A549 (cell line): ENCODE measurements around the gene TEPSIN. TPM values are rescaled to one million over a fixed set of nuclear protein-coding genes. Genes with fewer than 3 reads are reported as not detected.

ENCODE experiments used
- ATAC-seq, 2 experiments: fragments of 200-7000 bp in 1 of 2; fragments of >200 bp in 1 of 2; cut with Nextera tagmentation in 1 of 2; cut with Tn5 transposase in 1 of 2; 3 replicates each; pipeline versions ENCODE4 v1.8.0 to v1.9.1; 2018 to 2020; ENCODE audit warnings: mild to moderate bottlenecking in 1 of 2, moderate library complexity in 1 of 2
- CTCF ChIA-PET: fragments of 300-600 bp; sonication (Branson Sonifier 250); formaldehyde crosslinking; extraction: SDS; loops from one replicate; lab custom pipeline; 2021; ENCODE audit warnings: antibody characterized with exemption, inconsistent platforms; lab: Yijun Ruan, JAX
- POLR2A ChIA-PET: fragments of 350-600 bp; formaldehyde crosslinking; extraction: SDS; loops from one replicate; lab custom pipeline; 2021; ENCODE audit warnings: antibody characterized with exemption, inconsistent platforms; lab: Yijun Ruan, JAX
- DNase-seq, 2 experiments: peaks; one replicate each; pipeline versions ENCODE4 v3.0.0 to v3.0.0-alpha.2; 2011 to 2016; ENCODE audit warnings: low read depth in 1 of 2, low spot score in 1 of 2
- FAIRE-seq: peaks from 2 replicates; lab custom pipeline; 2011; peaks lifted over from hg19 to GRCh38; lab: Jason Lieb, UNC
- H3K27ac ChIP-seq, 2 experiments: fragments of >200 bp; sonication (Bioruptor Twin); formaldehyde crosslinking; 3 replicates each; pipeline ENCODE4 v1.5.1; 2016 to 2017
- H3K4me1 ChIP-seq: fragments of >200 bp; sonication (Bioruptor Twin); formaldehyde crosslinking; 3 replicates; pipeline ENCODE4 v1.6.1; 2016
- H3K4me2 ChIP-seq: fragments of >200 bp; sonication (Bioruptor Twin); formaldehyde crosslinking; 3 replicates; pipeline ENCODE4 v1.6.1; 2016
- H3K4me3 ChIP-seq: fragments of >200 bp; sonication (Bioruptor Twin); formaldehyde crosslinking; 3 replicates; pipeline ENCODE4 v1.5.1; 2016
- H3K9me3 ChIP-seq: fragments of >200 bp; sonication (Bioruptor Twin); formaldehyde crosslinking; 3 replicates; pipeline ENCODE4 v1.6.1; 2016
- CBX2 ChIP-seq: fragments of 200-600 bp; sonication (generic); IDR thresholded peaks from 2 replicates; pipeline ENCODE4 v1.6.1; 2016; ENCODE audit warnings: low read depth, mild to moderate bottlenecking, borderline replicate concordance
- CHD2 ChIP-seq: fragments of 150-350 bp; IDR thresholded peaks from 2 replicates; pipeline ENCODE4 v1.6.1; 2014; ENCODE audit warnings: low read length; ENCODE audit not compliant: partially characterized antibody
- FOXS1 ChIP-seq: fragments of 250-450 bp; sonication (Bioruptor Pico); IDR thresholded peaks from 2 replicates; pipeline ENCODE4 v1.5.0; 2020; ENCODE audit warnings: mild to moderate bottlenecking, moderate library complexity
- HOXA7 ChIP-seq: fragments of 250-450 bp; sonication (Bioruptor Pico); IDR thresholded peaks from 2 replicates; pipeline ENCODE4 v1.5.0; 2020; ENCODE audit warnings: mild to moderate bottlenecking, moderate library complexity
- JUN ChIP-seq, 2 experiments: fragments of >200 bp; sonication (Bioruptor Twin); formaldehyde crosslinking; IDR thresholded peaks; 2 replicates in 1 of 2; 3 replicates in 1 of 2; pipeline ENCODE4 v1.6.1; 2016 to 2017
- JUNB ChIP-seq: fragments of >200 bp; sonication (Bioruptor Twin); formaldehyde crosslinking; IDR thresholded peaks from 2 replicates; pipeline ENCODE4 v1.6.1; 2016
- MYC ChIP-seq: IDR thresholded peaks from 2 replicates; pipeline ENCODE4 v1.6.1; 2012; ENCODE audit warnings: mild to moderate bottlenecking, inconsistent platforms, low read length, improper control_type of control experiment, borderline replicate concordance
- NFE2L2 ChIP-seq: fragments of 150-350 bp; conservative IDR thresholded peaks from 2 replicates; pipeline ENCODE4 v1.6.1; 2014; ENCODE audit warnings: low read length
- NR3C1 ChIP-seq: fragments of >200 bp; sonication (Bioruptor Twin); formaldehyde crosslinking; IDR thresholded peaks from 3 replicates; pipeline ENCODE4 v1.6.1; 2017
- PHF8 ChIP-seq: fragments of 200-600 bp; sonication (generic); IDR thresholded peaks from 2 replicates; pipeline ENCODE4 v1.6.1; 2016; ENCODE audit warnings: low read depth, mild to moderate bottlenecking, antibody characterized with exemption, moderate library complexity, borderline replicate concordance
- POLR2A ChIP-seq: IDR thresholded peaks from 2 replicates; pipeline ENCODE4 v1.6.1; 2012; ENCODE audit warnings: mild to moderate bottlenecking, low read length
- RCOR1 ChIP-seq: fragments of 150-350 bp; IDR thresholded peaks from 2 replicates; pipeline ENCODE4 v1.6.1; 2014; ENCODE audit warnings: antibody characterized with exemption, low read length, low read depth
- SMC3 ChIP-seq: fragments of >200 bp; sonication (Bioruptor Twin); formaldehyde crosslinking; IDR thresholded peaks from 3 replicates; pipeline ENCODE4 v1.6.1; 2018; ENCODE audit warnings: inconsistent platforms
- SREBF2 ChIP-seq: fragments of 450-650 bp; IDR thresholded peaks from 2 replicates; pipeline ENCODE4 v1.6.1; 2014; ENCODE audit warnings: mild to moderate bottlenecking, moderate library complexity
- TP53 ChIP-seq: fragments of 250-450 bp; sonication (Bioruptor Pico); IDR thresholded peaks from 2 replicates; pipeline ENCODE4 v1.5.0; 2021; ENCODE audit warnings: mild to moderate bottlenecking, moderate library complexity
- ZFP36 ChIP-seq: fragments of 450-650 bp; IDR thresholded peaks from 2 replicates; pipeline ENCODE4 v1.6.1; 2014; ENCODE audit warnings: borderline replicate concordance; ENCODE audit not compliant: partially characterized antibody
- WGBS: methylation state at CpG from one replicate; pipeline ENCODE4 v1.1.6; 2017; ENCODE audit errors: missing lambda C conversion rate; 5-methylcytosine and 5-hydroxymethylcytosine counted together
- polyA plus RNA-seq, 4 experiments: library from polyadenylated mRNA; depleted of rRNA in 3 of 4; stranded (reverse); fragments of >200 nt; fragmentation: RNase III in 1 of 4; extraction: RNeasy Plus Mini Kit Qiagen cat#74134 plus additional on column Dnase treatment in 1 of 4; gene quantifications; 2 replicates in 3 of 4; 3 replicates in 1 of 4; pipeline ENCODE4 v1.2.3, GENCODE V29; 2011 to 2017
- TF ChIP-seq, protein P1 (sequence below): fragments of 450-650 bp; IDR thresholded peaks from 2 replicates; pipeline ENCODE4 v1.6.1; 2014; ENCODE audit warnings: antibody characterized with exemption
- TF ChIP-seq, protein P2 (sequence below): fragments of 250-450 bp; sonication (Bioruptor Pico); IDR thresholded peaks from 2 replicates; pipeline ENCODE4 v1.5.0; 2020; ENCODE audit warnings: low read depth, mild to moderate bottlenecking, moderate library complexity
- TF ChIP-seq, protein P3 (sequence below): IDR thresholded peaks from 2 replicates; pipeline ENCODE4 v1.6.1; 2012
- TF ChIP-seq, protein P4 (sequence below): fragments of >200 bp; sonication (Bioruptor Twin); formaldehyde crosslinking; IDR thresholded peaks from 3 replicates; pipeline ENCODE4 v1.5.1; 2016
- TF ChIP-seq, protein P5 (sequence below): fragments of 150-350 bp; IDR thresholded peaks from 2 replicates; pipeline ENCODE4 v1.6.1; 2014; ENCODE audit warnings: low read depth, mild to moderate bottlenecking, low read length

Gene TEPSIN
- polyA plus RNA-seq, 2 of the 4 experiments (the other 2 are of a cell fraction), result 12.5 to 31.3 TPM

DNA sequence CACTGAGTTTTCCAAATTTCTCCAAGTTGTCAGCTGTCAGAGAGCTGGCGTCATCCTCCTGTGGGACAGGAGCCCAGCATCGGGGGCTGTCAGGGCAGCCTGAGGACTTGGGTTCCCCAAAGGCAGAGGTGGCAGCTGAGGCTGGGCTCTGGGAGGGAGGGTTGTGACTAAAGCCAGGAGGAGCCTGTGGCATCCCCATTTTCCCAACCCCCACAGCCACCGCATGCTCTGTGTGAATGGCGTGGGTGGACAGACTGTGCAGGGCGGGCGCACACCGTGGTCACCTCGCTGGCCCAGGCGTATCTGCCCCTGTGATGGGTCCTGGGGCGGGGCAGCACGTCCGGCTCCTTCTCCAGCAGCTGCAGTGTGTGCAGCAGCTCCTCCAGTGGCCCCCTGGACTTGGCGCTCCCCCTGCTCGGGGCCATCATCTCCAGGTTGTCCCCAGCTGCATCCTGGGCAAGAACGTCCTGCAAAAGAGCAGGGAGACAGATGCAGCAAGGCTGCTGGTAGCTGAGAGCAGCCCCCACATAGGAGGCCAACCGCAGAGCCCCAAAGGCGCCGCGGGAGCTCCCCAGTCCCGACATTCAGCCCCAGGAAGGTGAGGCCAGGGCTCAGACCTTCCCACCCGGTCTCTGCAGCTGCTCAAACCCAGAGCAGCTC is 40.9 kb downstream of the TEPSIN start:
- H3K4me3 ChIP-seq, result no peak overlapping the region
- TF ChIP-seq JUNB (no peak), TP53 (CRISPR knock-in tag) (no peak), FOXS1 (CRISPR knock-in tag) (no peak), JUN (IDR thresholded peaks at IDR 0.05) (no peak)
- TF ChIP-seq, protein P1, sequence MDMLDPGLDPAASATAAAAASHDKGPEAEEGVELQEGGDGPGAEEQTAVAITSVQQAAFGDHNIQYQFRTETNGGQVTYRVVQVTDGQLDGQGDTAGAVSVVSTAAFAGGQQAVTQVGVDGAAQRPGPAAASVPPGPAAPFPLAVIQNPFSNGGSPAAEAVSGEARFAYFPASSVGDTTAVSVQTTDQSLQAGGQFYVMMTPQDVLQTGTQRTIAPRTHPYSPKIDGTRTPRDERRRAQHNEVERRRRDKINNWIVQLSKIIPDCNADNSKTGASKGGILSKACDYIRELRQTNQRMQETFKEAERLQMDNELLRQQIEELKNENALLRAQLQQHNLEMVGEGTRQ, result no peak
- no peaks in the 10 kb centered on the region for H3K9me3 ChIP-seq
- ChIA-PET CTCF (interaction anchor here (0.6 to 13.7 kb wide), 11 partner anchors 7 to 1386 kb away, joined by 3 to 175 read pairs (median 8); no protein-coding TSS in a partner anchor), POLR2A (no interaction called here)
- WGBS, result 88% methylated on average over 20 of the region's 21 CpGs
- H3K27ac ChIP-seq, result no peak overlapping the region
- DNase-seq, result no peak
- FAIRE-seq, result no peak
- H3K4me2 ChIP-seq, result no peak overlapping the region
- ATAC-seq, result no peak
- H3K4me1 ChIP-seq, result no peaks in the 10 kb centered on the region

DNA sequence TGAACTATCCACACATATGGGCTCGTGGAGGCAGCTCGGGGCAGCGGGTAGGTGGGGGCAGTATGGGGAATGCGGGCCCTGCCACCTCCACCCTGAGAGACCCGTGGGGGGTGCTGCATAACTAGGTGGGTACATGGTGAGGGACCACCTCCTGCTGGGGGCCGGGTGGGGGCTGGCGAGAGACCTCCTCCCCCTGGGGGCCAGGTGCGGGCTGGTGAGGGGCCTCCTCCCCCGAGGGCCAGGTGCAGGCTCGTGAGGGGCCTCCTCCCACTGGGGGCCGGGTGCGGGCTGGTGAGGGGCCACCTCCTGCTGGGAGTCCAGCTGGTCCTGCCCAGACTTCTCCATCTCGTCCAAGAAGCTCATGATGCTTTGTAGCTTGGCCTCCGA is 41.5 kb downstream of the TEPSIN start:
- POLR2A ChIA-PET, result no interaction called here
- ATAC-seq (no peak), DNase-seq (no peak), FAIRE-seq (no peak)
- H3K9me3 ChIP-seq, result no peaks in the 10 kb centered on the region
- WGBS, result 89% methylated on average over 14 of the region's 14 CpGs
- H3K4me1 ChIP-seq, result no peaks in the 10 kb centered on the region
- H3K4me3 ChIP-seq, result no peak overlapping the region
- CTCF ChIA-PET, result interaction anchor here (0.9 to 13.7 kb wide), 6 partner anchors 33 to 175 kb away, joined by 3 to 175 read pairs (median 5); no protein-coding TSS in a partner anchor
- H3K27ac ChIP-seq, result no peak overlapping the region
- TF ChIP-seq NFE2L2, result no peak
- TF ChIP-seq CBX2, result no peak
- no peak for TF ChIP-seq POLR2A
- no peak for TF ChIP-seq NR3C1
- no peak for TF ChIP-seq SREBF2
- TF ChIP-seq PHF8, result no peak
- TF ChIP-seq, protein P2, sequence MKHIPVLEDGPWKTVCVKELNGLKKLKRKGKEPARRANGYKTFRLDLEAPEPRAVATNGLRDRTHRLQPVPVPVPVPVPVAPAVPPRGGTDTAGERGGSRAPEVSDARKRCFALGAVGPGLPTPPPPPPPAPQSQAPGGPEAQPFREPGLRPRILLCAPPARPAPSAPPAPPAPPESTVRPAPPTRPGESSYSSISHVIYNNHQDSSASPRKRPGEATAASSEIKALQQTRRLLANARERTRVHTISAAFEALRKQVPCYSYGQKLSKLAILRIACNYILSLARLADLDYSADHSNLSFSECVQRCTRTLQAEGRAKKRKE (CRISPR knock-in tag), result no peak
- TF ChIP-seq HOXA7, result no peak
- TF ChIP-seq, protein P3, sequence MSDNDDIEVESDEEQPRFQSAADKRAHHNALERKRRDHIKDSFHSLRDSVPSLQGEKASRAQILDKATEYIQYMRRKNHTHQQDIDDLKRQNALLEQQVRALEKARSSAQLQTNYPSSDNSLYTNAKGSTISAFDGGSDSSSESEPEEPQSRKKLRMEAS, result no peak
- TF ChIP-seq CHD2, result no peak
- TF ChIP-seq FOXS1 (CRISPR knock-in tag), result no peak
- TF ChIP-seq ZFP36, result no peak
- TF ChIP-seq SMC3, result no peak
- TF ChIP-seq, protein P4, sequence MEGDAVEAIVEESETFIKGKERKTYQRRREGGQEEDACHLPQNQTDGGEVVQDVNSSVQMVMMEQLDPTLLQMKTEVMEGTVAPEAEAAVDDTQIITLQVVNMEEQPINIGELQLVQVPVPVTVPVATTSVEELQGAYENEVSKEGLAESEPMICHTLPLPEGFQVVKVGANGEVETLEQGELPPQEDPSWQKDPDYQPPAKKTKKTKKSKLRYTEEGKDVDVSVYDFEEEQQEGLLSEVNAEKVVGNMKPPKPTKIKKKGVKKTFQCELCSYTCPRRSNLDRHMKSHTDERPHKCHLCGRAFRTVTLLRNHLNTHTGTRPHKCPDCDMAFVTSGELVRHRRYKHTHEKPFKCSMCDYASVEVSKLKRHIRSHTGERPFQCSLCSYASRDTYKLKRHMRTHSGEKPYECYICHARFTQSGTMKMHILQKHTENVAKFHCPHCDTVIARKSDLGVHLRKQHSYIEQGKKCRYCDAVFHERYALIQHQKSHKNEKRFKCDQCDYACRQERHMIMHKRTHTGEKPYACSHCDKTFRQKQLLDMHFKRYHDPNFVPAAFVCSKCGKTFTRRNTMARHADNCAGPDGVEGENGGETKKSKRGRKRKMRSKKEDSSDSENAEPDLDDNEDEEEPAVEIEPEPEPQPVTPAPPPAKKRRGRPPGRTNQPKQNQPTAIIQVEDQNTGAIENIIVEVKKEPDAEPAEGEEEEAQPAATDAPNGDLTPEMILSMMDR, result no peak
- no peak for TF ChIP-seq RCOR1
- no peak for TF ChIP-seq TP53 (CRISPR knock-in tag)
- TF ChIP-seq, protein P5, sequence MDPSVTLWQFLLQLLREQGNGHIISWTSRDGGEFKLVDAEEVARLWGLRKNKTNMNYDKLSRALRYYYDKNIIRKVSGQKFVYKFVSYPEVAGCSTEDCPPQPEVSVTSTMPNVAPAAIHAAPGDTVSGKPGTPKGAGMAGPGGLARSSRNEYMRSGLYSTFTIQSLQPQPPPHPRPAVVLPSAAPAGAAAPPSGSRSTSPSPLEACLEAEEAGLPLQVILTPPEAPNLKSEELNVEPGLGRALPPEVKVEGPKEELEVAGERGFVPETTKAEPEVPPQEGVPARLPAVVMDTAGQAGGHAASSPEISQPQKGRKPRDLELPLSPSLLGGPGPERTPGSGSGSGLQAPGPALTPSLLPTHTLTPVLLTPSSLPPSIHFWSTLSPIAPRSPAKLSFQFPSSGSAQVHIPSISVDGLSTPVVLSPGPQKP, result no peak
- TF ChIP-seq MYC, result no peak
- H3K4me2 ChIP-seq, result no peak overlapping the region
